ENCODE data around the gene UBE2G2.

The UBE2G2 gene

GRCh38 chr21:44723177-44724131 is 78.2 kb downstream of the UBE2G2 start:
- DNase-seq, result no peak

- no peak for DNase-seq
Observed at GRCh38 chr21:44722731-44723130, 78.9 kb downstream of the UBE2G2 start.

GRCh38 chr21:44720170-44720569 is 81.5 kb downstream of the UBE2G2 start:
- no peak for DNase-seq
